Medulla oblongata (tissue), 1 donor: ENCODE measurements around the gene RRM1.
"Not testable (repeated sequence)": the region's sequence is repeated elsewhere in the genome, so short reads cannot be mapped to it uniquely, and the experiment has no call there.

Experiments
- DNase-seq: peaks from one replicate; pipeline ENCODE4 v3.0.0-alpha.2; 2015; ENCODE audit errors: extremely low spot score

RRM1 gene

GRCh38 chr11:4083198-4083597 is 11.4 kb upstream of the RRM1 start:
- no peak for DNase-seq

GRCh38 chr11:4084406-4085125 is 10.0 kb upstream of the RRM1 start:
- DNase-seq, result no peak

- no peak for DNase-seq
Measured at GRCh38 chr11:4085575-4085974, 9.0 kb upstream of the RRM1 start.

GRCh38 chr11:4086575-4087353 is 7.8 kb upstream of the RRM1 start:
- DNase-seq, result no peak

- no peak for DNase-seq
Measured at GRCh38 chr11:4087551-4087950, 7.0 kb upstream of the RRM1 start.

GRCh38 chr11:4090258-4090657 is 4.3 kb upstream of the RRM1 start:
- no peak for DNase-seq

GRCh38 chr11:4092026-4092425 is 2.6 kb upstream of the RRM1 start:
- no peak for DNase-seq

- peak; percentile 37 for DNase-seq
Measured at GRCh38 chr11:4093519-4094347, 866 bp upstream of the RRM1 start.

- peak; percentile 16 for DNase-seq
Measured at GRCh38 chr11:4095509-4096230, 1.1 kb downstream of the RRM1 start.

- no peak for DNase-seq
Measured at GRCh38 chr11:4098026-4098621, 3.5 kb downstream of the RRM1 start.

- DNase-seq, result no peak
Measured at GRCh38 chr11:4102711-4103110, 8.1 kb downstream of the RRM1 start.

- no peak for DNase-seq
Measured at GRCh38 chr11:4103269-4103668, 8.7 kb downstream of the RRM1 start.

GRCh38 chr11:4105916-4106315 is 11.3 kb downstream of the RRM1 start:
- no peak for DNase-seq

- no peak for DNase-seq
Measured at GRCh38 chr11:4111834-4112233, 17.2 kb downstream of the RRM1 start.

GRCh38 chr11:4115128-4115527 is 20.5 kb downstream of the RRM1 start:
- DNase-seq, result no peak

- DNase-seq, result no peak
Measured at GRCh38 chr11:4118107-4118506, 23.5 kb downstream of the RRM1 start.

- DNase-seq, result no peak
Measured at GRCh38 chr11:4123218-4123617, 28.6 kb downstream of the RRM1 start.

- DNase-seq, result no peak
Measured at GRCh38 chr11:4125141-4125540, 30.5 kb downstream of the RRM1 start.

- DNase-seq, result no peak
Measured at GRCh38 chr11:4127357-4127756, 32.8 kb downstream of the RRM1 start.

- not testable (repeated sequence) for DNase-seq
Measured at GRCh38 chr11:4130219-4130618, 35.6 kb downstream of the RRM1 start.

GRCh38 chr11:4134806-4135205 is 40.2 kb downstream of the RRM1 start:
- DNase-seq, result no peak
